ENCODE measurements around the gene PAQR9.

GRCh38 chr3:142993958-142994442, 30.5 kb upstream of the PAQR9 start:
- peak; percentile 39 to 82 (median 70) for TF ChIP-seq CTCF (optimal IDR thresholded peaks at IDR 0.05 in 1 of 3, IDR thresholded peaks at IDR 0.05 in 1 of 3, conservative IDR thresholded peaks at IDR 0.05 in 1 of 3; ENCODE audit: extremely low read depth in 1 of 3, insufficient read depth in 2 of 3, low read length in 3 of 3)
- TF ChIP-seq EZH2 (IDR thresholded peaks at IDR 0.05; ENCODE audit: low read length): no peak

Measured in keratinocyte (primary cell).